Lower leg skin (tissue), 4 donors: Measurements from ENCODE around the gene EMILIN3. TPM values are rescaled to one million over a fixed set of nuclear protein-coding genes. Genes with fewer than 3 reads are reported as not detected.

Experiments
- DNase-seq, 2 donors: peaks; one replicate each; pipeline ENCODE4 v3.0.0-alpha.2; 2019; ENCODE audit warnings: low spot score in 2 of 2
- H3K4me3 ChIP-seq: fragments of 200-600 bp; sonication (generic); 2 replicates; pipeline ENCODE4 v1.5.1; 2017; ENCODE audit warnings: mild to moderate bottlenecking, low read depth; ENCODE audit not compliant: poor library complexity, severe bottlenecking
- CTCF ChIP-seq, 3 donors: fragments of 450-650 bp; IDR thresholded peaks; one replicate each; pipeline ENCODE4 v1.5.1; 2016; ENCODE audit warnings: antibody characterized with exemption in 3 of 3, mild to moderate bottlenecking in 3 of 3, moderate library complexity in 2 of 3
- POLR2A ChIP-seq, 2 donors: fragments of 450-650 bp; IDR thresholded peaks; one replicate each; pipeline ENCODE4 v1.6.1; 2016 to 2017; ENCODE audit warnings: antibody characterized with exemption in 2 of 2, mild to moderate bottlenecking in 1 of 2, moderate library complexity in 1 of 2
- WGBS, 2 donors: methylation state at CpG; one replicate each; pipeline ENCODE4 v1.1.5; 2018; 5-methylcytosine and 5-hydroxymethylcytosine counted together
- intact Hi-C: fragments of 100-400 bp; cut with DNase I; formaldehyde crosslinking; loops from one replicate; pipeline ENCODE4 v1.15.0; 2023; ENCODE audit warnings: low total_unique reads
- total RNA-seq, 4 donors: library from RNA; depleted of rRNA; stranded (reverse); fragments of >200 nt; gene quantifications; one replicate each; pipeline ENCODE4 v1.1.0, GENCODE V29; 2016

The EMILIN3 gene
- total RNA-seq, 4 donors from 2014 or later = 1.0 to 7.8 (median 5.0) TPM

- DNase-seq = no peak
- intact Hi-C loops = no loop called here
These were observed 45.6 kb downstream of the EMILIN3 start for GRCh38 chr20:41320976-41321375.

GRCh38 chr20:41320441-41320840 is 46.2 kb downstream of the EMILIN3 start:
- TF ChIP-seq CTCF (IDR thresholded peaks at IDR 0.05) (no peak), POLR2A (IDR thresholded peaks at IDR 0.05) (no peak)
- H3K4me3 ChIP-seq = no peak overlapping the region
- intact Hi-C loops = no loop called here

More at GRCh38 chr20:41320976-41321375, 45.6 kb downstream of the EMILIN3 start:
- H3K4me3 ChIP-seq = no peak overlapping the region
- no peak for TF ChIP-seq POLR2A (IDR thresholded peaks at IDR 0.05)
- TF ChIP-seq CTCF (IDR thresholded peaks at IDR 0.05) = no peak
- WGBS, 2 donors = 84 to 85% methylated on average over 1 of the region's 1 CpG

GRCh38 chr20:41318271-41318649 is 48.4 kb downstream of the EMILIN3 start:
- intact Hi-C loops = no loop called here
- no peak for TF ChIP-seq CTCF (IDR thresholded peaks at IDR 0.05)
- TF ChIP-seq POLR2A (IDR thresholded peaks at IDR 0.05) = no peak
- peak in 1 of 2 donors; percentile 15 for DNase-seq
- WGBS, 2 donors = 43% methylated on average over 5 of the region's 5 CpGs
- no peak overlapping the region for H3K4me3 ChIP-seq

More at GRCh38 chr20:41320441-41320840, 46.2 kb downstream of the EMILIN3 start:
- no peak for DNase-seq

GRCh38 chr20:41317546-41318270 is 48.9 kb downstream of the EMILIN3 start, which contains the start of gene ZHX3:
Gene ZHX3 (minus strand): TSS chr20:41317731. CDS start chr20:41204916, 112,815 bp downstream.
- WGBS, 2 donors = 1 to 5% methylated on average over 9 to 46 of the region's 64 CpGs
- DNase-seq = peak; percentile 91 to 99
- H3K4me3 ChIP-seq = peak within 1 kb of the TSS; percentile 77
- intact Hi-C loops = no loop called here
- TF ChIP-seq CTCF (IDR thresholded peaks at IDR 0.05) (no peak), POLR2A (IDR thresholded peaks at IDR 0.05) (no peak)

GRCh38 chr20:41316602-41317545 is 49.7 kb downstream of the EMILIN3 start:
- intact Hi-C loops = no loop called here
- H3K4me3 ChIP-seq = peak overlapping the region; percentile 77
- TF ChIP-seq CTCF (IDR thresholded peaks at IDR 0.05) = no peak
- TF ChIP-seq POLR2A (IDR thresholded peaks at IDR 0.05) = no peak
- DNase-seq = peak; percentile 78 to 95
- 2 to 5% methylated on average over 39 to 43 of the region's 66 CpGs for WGBS, 2 donors
